Forelimb muscle (tissue), 1 donor: ENCODE data around the gene TRIM49. TPM values are rescaled to one million over a fixed set of nuclear protein-coding genes. Genes with fewer than 3 reads are reported as not detected.
"Not testable (repeated sequence)": the region's sequence is repeated elsewhere in the genome, so short reads cannot be mapped to it uniquely, and the experiment has no call there.

Experiments used
- DNase-seq: peaks from one replicate; pipeline ENCODE4 v3.0.0-alpha.2; 2013; ENCODE audit warnings: low read depth
- polyA plus RNA-seq: library from polyadenylated mRNA; unstranded; fragments of 120-200 nt; gene quantifications from one replicate; pipeline ENCODE4 v1.2.1, GENCODE V29; 2013; ENCODE audit not compliant: insufficient read length

The TRIM49 gene, protein sequence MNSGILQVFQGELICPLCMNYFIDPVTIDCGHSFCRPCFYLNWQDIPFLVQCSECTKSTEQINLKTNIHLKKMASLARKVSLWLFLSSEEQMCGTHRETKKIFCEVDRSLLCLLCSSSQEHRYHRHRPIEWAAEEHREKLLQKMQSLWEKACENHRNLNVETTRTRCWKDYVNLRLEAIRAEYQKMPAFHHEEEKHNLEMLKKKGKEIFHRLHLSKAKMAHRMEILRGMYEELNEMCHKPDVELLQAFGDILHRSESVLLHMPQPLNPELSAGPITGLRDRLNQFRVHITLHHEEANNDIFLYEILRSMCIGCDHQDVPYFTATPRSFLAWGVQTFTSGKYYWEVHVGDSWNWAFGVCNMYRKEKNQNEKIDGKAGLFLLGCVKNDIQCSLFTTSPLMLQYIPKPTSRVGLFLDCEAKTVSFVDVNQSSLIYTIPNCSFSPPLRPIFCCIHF
- polyA plus RNA-seq = not detected

DNA sequence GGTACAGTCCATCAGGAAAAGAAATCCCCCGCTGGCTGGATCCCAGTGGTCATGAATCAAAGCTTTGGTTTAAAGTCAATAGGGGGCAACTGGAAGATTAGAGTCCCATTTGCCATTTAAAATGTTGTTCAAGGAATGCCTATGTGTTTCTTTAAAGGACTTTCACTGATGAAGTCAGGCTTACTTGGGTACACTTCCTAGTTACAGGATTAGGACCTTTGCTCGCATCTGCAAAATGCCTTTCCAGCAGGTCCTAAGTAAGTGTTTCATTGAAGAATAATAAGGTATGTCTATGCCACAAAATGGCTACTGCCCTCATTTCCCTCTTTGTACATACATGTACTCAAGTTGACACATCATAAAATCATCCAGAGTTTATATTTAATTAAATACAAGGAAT is at the start of gene TRIM49:
TRIM49 (minus strand) TSS at position 101 of the 400 bp plus-strand sequence. CDS start 4,106 bp downstream, outside the sequence.
- not testable (repeated sequence) for DNase-seq

DNA sequence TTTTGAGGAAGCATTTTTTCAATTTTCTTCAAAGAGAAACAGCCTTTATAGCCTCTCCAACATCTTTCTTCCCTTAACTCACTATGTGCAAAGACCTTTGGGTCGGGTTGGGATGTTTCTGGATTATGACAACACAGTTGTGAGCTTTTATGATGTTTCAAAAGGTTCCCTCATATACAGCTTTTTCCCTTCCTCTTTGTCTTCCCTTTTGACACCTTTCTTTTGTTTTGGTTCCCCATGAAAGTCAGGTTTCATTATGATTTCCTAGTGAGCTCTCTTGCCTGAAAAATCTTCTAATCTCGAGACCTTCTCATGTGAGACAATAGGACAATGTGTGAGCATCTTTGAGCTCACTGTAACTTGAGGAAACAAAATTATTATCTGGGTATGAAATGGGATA is 18.3 kb upstream of the TRIM49 start:
- not testable (repeated sequence) for DNase-seq

DNA sequence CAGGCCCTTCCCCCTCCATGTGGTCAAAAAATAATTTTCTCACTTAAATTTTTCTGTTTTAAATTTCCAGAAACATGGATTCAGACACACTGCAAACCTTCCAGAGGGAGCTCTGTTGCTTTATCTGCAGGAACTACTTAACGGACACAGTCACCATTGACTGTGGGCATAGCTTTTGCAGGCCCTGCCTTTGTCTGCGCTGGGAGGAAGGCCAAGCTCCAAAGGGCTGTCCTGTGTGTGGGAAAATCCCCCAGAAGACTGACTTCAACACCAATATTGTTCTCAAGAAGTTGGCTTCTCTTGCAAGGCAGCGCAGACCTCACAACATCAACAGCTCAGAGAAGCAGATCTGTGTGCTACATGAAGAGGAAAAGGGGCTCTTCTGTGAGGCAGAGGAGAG is 11.6 kb upstream of the TRIM49 start:
- DNase-seq = not testable (repeated sequence)

DNA sequence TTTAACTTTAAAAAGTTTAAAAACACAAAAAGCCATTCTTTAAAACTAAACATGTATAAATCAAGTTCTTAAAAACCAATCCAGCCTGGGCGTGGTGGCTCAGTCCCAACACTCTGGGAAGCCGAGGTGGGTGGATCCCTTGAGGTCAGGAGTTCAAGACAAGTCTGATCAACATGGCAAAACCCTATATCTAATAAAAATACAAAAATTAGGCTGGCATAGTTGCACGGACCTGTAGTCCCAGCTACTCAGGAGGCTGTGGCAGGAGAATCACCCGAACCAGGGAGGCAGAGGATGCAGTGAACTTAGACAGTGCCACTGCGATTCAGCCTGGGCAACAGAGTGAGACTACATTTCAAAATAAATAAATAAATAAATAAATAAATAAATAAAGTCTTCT is 5.2 kb upstream of the TRIM49 start:
- DNase-seq = not testable (repeated sequence)

DNA sequence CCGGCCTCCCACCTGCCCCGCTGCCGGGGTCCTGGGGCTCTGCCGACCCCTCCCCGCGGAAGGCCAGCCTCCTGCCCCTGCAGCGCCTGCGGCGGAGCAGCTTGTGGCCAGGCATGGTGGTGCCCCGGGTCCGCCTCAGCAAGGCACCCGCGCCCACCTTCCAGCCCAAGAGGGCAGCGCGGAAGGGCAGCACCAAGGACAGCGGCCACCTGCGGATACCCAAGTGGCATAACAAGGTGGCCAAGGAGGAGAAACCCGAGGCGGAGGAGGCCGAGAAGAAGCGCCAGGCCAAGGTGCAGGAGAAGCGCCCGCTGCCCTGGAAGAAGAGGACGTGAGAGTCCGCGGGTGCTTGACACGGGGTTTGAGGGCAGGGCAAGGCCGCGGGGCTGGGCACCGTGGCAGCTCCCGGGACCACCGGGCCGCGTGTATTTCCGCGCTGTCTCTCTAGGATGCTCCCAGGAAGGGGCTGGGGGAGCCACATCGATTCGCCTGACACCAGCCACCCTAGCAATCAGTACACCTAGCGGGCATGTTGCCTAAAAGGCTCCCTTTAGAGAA is 20.8 kb downstream of the TRIM49 start:
- not testable (repeated sequence) for DNase-seq

DNA sequence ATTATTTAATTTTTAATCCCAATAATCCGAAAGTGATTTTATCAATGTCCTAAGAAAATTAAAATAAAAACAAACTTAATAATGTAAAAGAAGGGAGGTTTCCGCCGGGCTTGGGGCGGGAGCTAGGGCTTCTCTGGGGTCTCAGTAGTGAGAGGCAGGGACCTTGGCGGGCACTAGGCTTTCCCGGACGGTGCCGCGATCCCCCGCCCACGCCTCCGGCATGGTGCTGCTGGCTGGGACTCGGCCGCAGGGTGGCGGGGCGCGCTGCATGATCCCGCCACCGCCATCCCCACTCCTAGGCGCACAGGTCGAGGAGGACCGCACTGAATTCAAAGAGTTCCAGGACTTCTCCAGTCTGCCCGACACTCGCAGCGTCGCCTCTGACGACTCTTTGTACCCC is 22.6 kb downstream of the TRIM49 start:
- DNase-seq = not testable (repeated sequence)

DNA sequence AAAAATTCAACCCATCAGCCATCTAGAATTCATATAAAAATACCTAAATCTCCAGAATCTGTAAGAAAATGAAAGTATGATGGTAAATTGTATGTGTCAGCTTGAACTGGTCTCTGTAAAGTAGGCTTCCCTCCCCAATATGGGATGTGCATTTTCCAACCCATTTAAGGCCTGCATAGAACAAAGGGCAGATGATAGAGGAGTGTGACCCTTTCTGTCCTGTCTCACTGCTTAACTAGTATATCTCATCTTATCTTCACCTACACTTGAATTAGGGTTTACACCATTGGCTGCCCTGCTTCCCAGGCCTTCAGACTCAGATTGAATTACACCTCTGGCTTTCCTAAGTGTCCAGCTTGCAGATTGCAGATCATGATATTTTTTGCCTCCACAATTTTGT is 57.6 kb downstream of the TRIM49 start:
- DNase-seq = not testable (repeated sequence)

Other genes starting within 250 kb of the TRIM49 start
- gene TRIM77, start 98.3 kb downstream of the TRIM49 start, polyA plus RNA-seq = not detected
- not detected for gene TRIM64B, start 69.9 kb upstream of the TRIM49 start, polyA plus RNA-seq
- not detected for gene TRIM49D1, start 113.7 kb upstream of the TRIM49 start, polyA plus RNA-seq
- not detected for gene TRIM49D2, start 115.5 kb upstream of the TRIM49 start, polyA plus RNA-seq
- not detected for gene TRIM64, start 157.5 kb upstream of the TRIM49 start, polyA plus RNA-seq
- not detected for gene TRIM49C, start 222.5 kb upstream of the TRIM49 start, polyA plus RNA-seq